Mesenchymal stem cell (in vitro differentiated cells and primary cell): ENCODE results near the gene ARMC9.

Experiments
- DNase-seq: peaks from one replicate; pipeline ENCODE4 v3.0.0-alpha.2; 2013
- H2AFZ ChIP-seq: one replicate; pipeline ENCODE4 v1.6.1; 2013; ENCODE audit warnings: low read depth, mild to moderate bottlenecking, control low read depth, inconsistent platforms, low read length, moderate library complexity
- H2AK5ac ChIP-seq: 2 replicates; pipeline ENCODE4 v1.6.1; 2013; ENCODE audit warnings: low read length, moderate library complexity, mild to moderate bottlenecking, inconsistent platforms; ENCODE audit not compliant: severe bottlenecking
- H2BK120ac ChIP-seq: one replicate; pipeline ENCODE4 v1.6.1; 2013; ENCODE audit warnings: low read depth, mild to moderate bottlenecking, inconsistent platforms, low read length, moderate library complexity
- H2BK12ac ChIP-seq, 2 experiments: one replicate each; pipeline ENCODE4 v1.6.1; 2013; ENCODE audit warnings: inconsistent platforms in 2 of 2, low read length in 2 of 2, mild to moderate bottlenecking in 2 of 2, moderate library complexity in 2 of 2, control low read depth in 1 of 2
- H2BK15ac ChIP-seq: one replicate; pipeline ENCODE4 v1.6.1; 2013; ENCODE audit warnings: mild to moderate bottlenecking, low read depth, inconsistent platforms; ENCODE audit not compliant: poor library complexity, severe bottlenecking
- H2BK5ac ChIP-seq: 2 replicates; pipeline ENCODE4 v1.6.1; 2013; ENCODE audit warnings: low read depth, mild to moderate bottlenecking, low read length, control low read depth, inconsistent platforms; ENCODE audit not compliant: poor library complexity, severe bottlenecking
- H3K14ac ChIP-seq, 2 experiments: one replicate each; pipeline ENCODE4 v1.6.1; 2013; ENCODE audit warnings: inconsistent platforms in 2 of 2, low read length in 2 of 2, control low read depth in 1 of 2, mild to moderate bottlenecking in 1 of 2, moderate library complexity in 1 of 2
- H3K18ac ChIP-seq, 2 experiments: one replicate each; pipeline ENCODE4 v1.6.1; 2013; ENCODE audit warnings: inconsistent platforms in 2 of 2, low read length in 2 of 2, control low read depth in 1 of 2, low read depth in 1 of 2, mild to moderate bottlenecking in 1 of 2
- H3K23ac ChIP-seq, 2 experiments: one replicate each; pipeline ENCODE4 v1.6.1; 2013; ENCODE audit warnings: inconsistent platforms in 2 of 2, low read length in 2 of 2, mild to moderate bottlenecking in 2 of 2, moderate library complexity in 2 of 2, control low read depth in 1 of 2
- H3K27ac ChIP-seq: 2 replicates; pipeline ENCODE4 v1.5.1; 2013; ENCODE audit warnings: mild to moderate bottlenecking, moderate library complexity, low read length, control low read depth, inconsistent platforms; ENCODE audit not compliant: poor library complexity, severe bottlenecking
- H3K27me3 ChIP-seq, 2 experiments: 2 replicates each; pipeline versions ENCODE4 v1.6.1 to v1.7.0; 2013; ENCODE audit warnings: low read length in 2 of 2, mild to moderate bottlenecking in 2 of 2, moderate library complexity in 2 of 2, control low read depth in 1 of 2, inconsistent platforms in 1 of 2; ENCODE audit not compliant: control insufficient read depth in 1 of 2, insufficient read depth in 1 of 2
- H3K36me3 ChIP-seq, 2 experiments: 2 replicates each; pipeline versions ENCODE4 v1.6.1 to v1.7.0; 2013; ENCODE audit warnings: low read length in 2 of 2, control low read depth in 1 of 2, inconsistent platforms in 1 of 2, low read depth in 1 of 2, mild to moderate bottlenecking in 1 of 2; ENCODE audit not compliant: insufficient read depth in 2 of 2, control insufficient read depth in 1 of 2
- H3K4ac ChIP-seq, 2 experiments: one replicate each; pipeline ENCODE4 v1.6.1; 2013; ENCODE audit warnings: inconsistent platforms in 2 of 2, low read length in 2 of 2, mild to moderate bottlenecking in 2 of 2, moderate library complexity in 2 of 2, control low read depth in 1 of 2, low read depth in 1 of 2
- H3K4me1 ChIP-seq: 2 replicates; pipeline ENCODE4 v1.6.1; 2013; ENCODE audit warnings: low read depth, low read length, control low read depth; ENCODE audit not compliant: control insufficient read depth, insufficient read depth
- H3K4me2 ChIP-seq: 2 replicates; pipeline ENCODE4 v1.6.1; 2013; ENCODE audit warnings: low read length, mild to moderate bottlenecking, inconsistent platforms; ENCODE audit not compliant: poor library complexity, severe bottlenecking
- H3K4me3 ChIP-seq, 2 experiments: 2 replicates each; pipeline versions ENCODE4 v1.5.1 to v1.7.0; 2013; ENCODE audit warnings: low read length in 2 of 2, mild to moderate bottlenecking in 2 of 2, control low read depth in 1 of 2, low read depth in 1 of 2; ENCODE audit not compliant: insufficient read depth in 1 of 2
- H3K79me1 ChIP-seq: replicated peaks from 2 replicates; pipeline ENCODE4 v1.6.1; 2013; ENCODE audit warnings: mild to moderate bottlenecking, control low read depth, low read length, inconsistent platforms; ENCODE audit not compliant: poor library complexity, severe bottlenecking
- H3K9ac ChIP-seq: 2 replicates; pipeline ENCODE4 v1.7.0; 2013; ENCODE audit warnings: mild to moderate bottlenecking, low read length, moderate library complexity
- H3K9me3 ChIP-seq: 2 replicates; pipeline ENCODE4 v1.7.0; 2013; ENCODE audit warnings: mild to moderate bottlenecking, low read length; ENCODE audit not compliant: control insufficient read depth
- H4K8ac ChIP-seq: one replicate; pipeline ENCODE4 v1.6.1; 2013; ENCODE audit warnings: inconsistent platforms, mild to moderate bottlenecking, low read length, moderate library complexity
- H4K91ac ChIP-seq: one replicate; pipeline ENCODE4 v1.6.1; 2013; ENCODE audit warnings: mild to moderate bottlenecking, low read length, inconsistent platforms
- WGBS: methylation state at CpG from one replicate; pipeline ENCODE4 v1.1.7; 2013; ENCODE audit warnings: mixed read lengths; 5-methylcytosine and 5-hydroxymethylcytosine counted together

Gene ARMC9

GRCh38 chr2:231388725-231389346 is 190.4 kb downstream of the ARMC9 start:
- H2AK5ac ChIP-seq: peak overlapping the region; percentile 78
- H4K91ac ChIP-seq: peak overlapping the region; percentile 5
- H3K9ac ChIP-seq: no peak overlapping the region
- H3K79me1 ChIP-seq: no peaks in the 10 kb centered on the region
- H3K18ac ChIP-seq: peak overlapping the region; percentile 89 to 90
- H3K14ac ChIP-seq: no peak overlapping the region
- 92% methylated on average over 15 of the region's 15 CpGs for WGBS
- H3K36me3 ChIP-seq: peaks cover 0 to 3% of the 10 kb centered on the region in 2 experiments
- peaks cover 32% of the 10 kb centered on the region for H3K4me1 ChIP-seq
- no peak overlapping the region for H2AFZ ChIP-seq
- H3K4me2 ChIP-seq: no peak overlapping the region
- no peak overlapping the region for H3K23ac ChIP-seq
- H2BK15ac ChIP-seq: no peak overlapping the region
- H3K4ac ChIP-seq: peak overlapping the region; percentile 24 to 48
- peak overlapping the region in 1 of 2 experiments; percentile 76 for H2BK12ac ChIP-seq
- H3K27me3 ChIP-seq: peaks cover 0 to 30% of the 10 kb centered on the region in 2 experiments
- no peak overlapping the region for H3K4me3 ChIP-seq
- peak overlapping the region; percentile 86 for H4K8ac ChIP-seq
- no peak for DNase-seq
- H3K9me3 ChIP-seq: peaks cover 8% of the 10 kb centered on the region
- H3K27ac ChIP-seq: peak overlapping the region; percentile 83
- H2BK5ac ChIP-seq: no peak overlapping the region
- no peak overlapping the region for H2BK120ac ChIP-seq

GRCh38 chr2:231390667-231391066 is 192.2 kb downstream of the ARMC9 start:
- H3K9ac ChIP-seq: no peak overlapping the region
- no peak overlapping the region for H3K4me2 ChIP-seq
- H3K79me1 ChIP-seq: no peaks in the 10 kb centered on the region
- no peak overlapping the region for H4K8ac ChIP-seq
- no peak overlapping the region for H3K4ac ChIP-seq
- H2BK5ac ChIP-seq: no peak overlapping the region
- H4K91ac ChIP-seq: no peak overlapping the region
- H3K4me1 ChIP-seq: peaks cover 35% of the 10 kb centered on the region
- H3K27ac ChIP-seq: no peak overlapping the region
- no peak overlapping the region for H2BK12ac ChIP-seq
- H3K14ac ChIP-seq: no peak overlapping the region
- DNase-seq: no peak
- peaks cover 11 to 46% of the 10 kb centered on the region in 2 experiments for H3K27me3 ChIP-seq
- 92% methylated on average over 8 of the region's 8 CpGs for WGBS
- H3K4me3 ChIP-seq: no peak overlapping the region
- H2AFZ ChIP-seq: no peak overlapping the region
- H3K9me3 ChIP-seq: no peaks in the 10 kb centered on the region
- no peak overlapping the region for H2AK5ac ChIP-seq
- H3K18ac ChIP-seq: no peak overlapping the region
- no peak overlapping the region for H3K23ac ChIP-seq
- peaks cover 0 to 3% of the 10 kb centered on the region in 2 experiments for H3K36me3 ChIP-seq
- H2BK120ac ChIP-seq: no peak overlapping the region
- no peak overlapping the region for H2BK15ac ChIP-seq

- Histone ChIP-seq H3K9me3 (no peaks in the 10 kb centered on the region), H3K23ac (no peak overlapping the region), H2AFZ (no peak overlapping the region), H3K27ac (no peak overlapping the region), H3K4me3 (no peak overlapping the region), H2BK15ac (no peak overlapping the region), H2BK12ac (no peak overlapping the region), H3K79me1 (no peaks in the 10 kb centered on the region), H2AK5ac (no peak overlapping the region), H3K36me3 (peaks cover 0 to 3% of the 10 kb centered on the region in 2 experiments), H3K4me1 (peaks cover 40% of the 10 kb centered on the region), H3K4me2 (no peak overlapping the region), H3K14ac (no peak overlapping the region), H2BK5ac (no peak overlapping the region), H4K8ac (no peak overlapping the region), H4K91ac (no peak overlapping the region), H3K18ac (no peak overlapping the region), H3K4ac (no peak overlapping the region), H3K9ac (no peak overlapping the region), H2BK120ac (no peak overlapping the region), H3K27me3 (peaks cover 11 to 56% of the 10 kb centered on the region in 2 experiments)
- 91% methylated on average over 7 of the region's 7 CpGs for WGBS
- no peak for DNase-seq
These were observed 193.6 kb downstream of the ARMC9 start for GRCh38 chr2:231391981-231392380.

GRCh38 chr2:231392431-231393148 is 194.2 kb downstream of the ARMC9 start:
- Histone ChIP-seq H3K4me1 (peaks cover 37% of the 10 kb centered on the region), H2BK12ac (no peak overlapping the region), H2BK5ac (no peak overlapping the region), H3K79me1 (no peaks in the 10 kb centered on the region), H2BK15ac (no peak overlapping the region), H4K8ac (no peak overlapping the region), H3K9ac (no peak overlapping the region), H3K18ac (no peak overlapping the region), H2AFZ (no peak overlapping the region), H4K91ac (no peak overlapping the region), H3K27ac (no peak overlapping the region), H3K27me3 (peaks cover 11 to 61% of the 10 kb centered on the region in 2 experiments), H2BK120ac (no peak overlapping the region), H3K23ac (no peak overlapping the region), H3K14ac (no peak overlapping the region), H3K4me3 (no peak overlapping the region), H3K4me2 (no peak overlapping the region), H3K4ac (no peak overlapping the region), H3K9me3 (no peaks in the 10 kb centered on the region), H2AK5ac (no peak overlapping the region), H3K36me3 (peaks cover 0 to 4% of the 10 kb centered on the region in 2 experiments)
- WGBS: 91% methylated on average over 14 of the region's 14 CpGs
- DNase-seq: no peak
